ENCODE data around the gene LRRC1.

GRCh38 chr6:53910834-53911233 lies 116.0 kb downstream of the LRRC1 start:
- TF ChIP-seq POLR2A (IDR thresholded peaks at IDR 0.05; ENCODE audit: low read depth) = no peak
- TF ChIP-seq CTCF (IDR thresholded peaks at IDR 0.05) = no peak
- peak; percentile 33 for TF ChIP-seq EP300 (IDR thresholded peaks at IDR 0.05)

All from esophagus muscularis mucosa (tissue), 4 donors.